KMS-11 (cell line): ENCODE data around the gene TRABD2B.

Source experiments
- H2AFZ ChIP-seq: fragments of 200-600 bp; sonication (generic); 2 replicates; pipeline ENCODE4 v1.6.1; 2016; ENCODE audit warnings: antibody characterized with exemption, mixed run types, low read depth
- H3K27ac ChIP-seq: fragments of 200-600 bp; sonication (generic); 2 replicates; pipeline ENCODE4 v1.6.1; 2016; ENCODE audit warnings: mild to moderate bottlenecking, mixed run types
- H3K27me3 ChIP-seq: fragments of 200-600 bp; sonication (generic); 2 replicates; pipeline ENCODE4 v1.6.1; 2017; ENCODE audit warnings: mild to moderate bottlenecking, low read depth, mixed run types, moderate library complexity; ENCODE audit not compliant: insufficient read depth
- H3K36me3 ChIP-seq: fragments of 200-600 bp; sonication (generic); 2 replicates; pipeline ENCODE4 v1.6.1; 2017; ENCODE audit warnings: mild to moderate bottlenecking, mixed run types; ENCODE audit not compliant: insufficient read depth
- H3K4me1 ChIP-seq: fragments of 200-600 bp; sonication (generic); 2 replicates; pipeline ENCODE4 v1.6.1; 2016; ENCODE audit warnings: mild to moderate bottlenecking, low read depth, mixed run types; ENCODE audit not compliant: poor library complexity, severe bottlenecking
- H3K4me2 ChIP-seq: fragments of 200-600 bp; sonication (generic); 2 replicates; pipeline ENCODE4 v1.7.0; 2016; ENCODE audit warnings: mild to moderate bottlenecking, mixed run types
- H3K4me3 ChIP-seq: fragments of 200-600 bp; sonication (generic); IDR thresholded peaks from 2 replicates; pipeline ENCODE4 v1.6.1; 2017; ENCODE audit warnings: low read depth, low read length, mixed read lengths; ENCODE audit not compliant: insufficient read depth
- H3K79me2 ChIP-seq: fragments of 200-600 bp; sonication (generic); 2 replicates; pipeline ENCODE4 v1.6.1; 2016; ENCODE audit warnings: low read depth, mixed run types; ENCODE audit not compliant: insufficient read depth
- H3K9ac ChIP-seq: fragments of 200-600 bp; sonication (generic); 2 replicates; pipeline ENCODE4 v1.6.1; 2016; ENCODE audit warnings: mild to moderate bottlenecking, mixed run types
- H4K20me1 ChIP-seq: fragments of 200-600 bp; sonication (generic); 2 replicates; pipeline ENCODE4 v1.6.1; 2016; ENCODE audit warnings: mild to moderate bottlenecking, mixed run types; ENCODE audit not compliant: insufficient read depth
- TF ChIP-seq, protein P1 (sequence below): fragments of 200-600 bp; sonication (generic); conservative IDR thresholded peaks from 2 replicates; pipeline ENCODE4 v1.6.1; 2017; ENCODE audit warnings: low read depth, mild to moderate bottlenecking, antibody characterized with exemption, low read length, moderate library complexity, mixed read lengths

TRABD2B gene

DNA sequence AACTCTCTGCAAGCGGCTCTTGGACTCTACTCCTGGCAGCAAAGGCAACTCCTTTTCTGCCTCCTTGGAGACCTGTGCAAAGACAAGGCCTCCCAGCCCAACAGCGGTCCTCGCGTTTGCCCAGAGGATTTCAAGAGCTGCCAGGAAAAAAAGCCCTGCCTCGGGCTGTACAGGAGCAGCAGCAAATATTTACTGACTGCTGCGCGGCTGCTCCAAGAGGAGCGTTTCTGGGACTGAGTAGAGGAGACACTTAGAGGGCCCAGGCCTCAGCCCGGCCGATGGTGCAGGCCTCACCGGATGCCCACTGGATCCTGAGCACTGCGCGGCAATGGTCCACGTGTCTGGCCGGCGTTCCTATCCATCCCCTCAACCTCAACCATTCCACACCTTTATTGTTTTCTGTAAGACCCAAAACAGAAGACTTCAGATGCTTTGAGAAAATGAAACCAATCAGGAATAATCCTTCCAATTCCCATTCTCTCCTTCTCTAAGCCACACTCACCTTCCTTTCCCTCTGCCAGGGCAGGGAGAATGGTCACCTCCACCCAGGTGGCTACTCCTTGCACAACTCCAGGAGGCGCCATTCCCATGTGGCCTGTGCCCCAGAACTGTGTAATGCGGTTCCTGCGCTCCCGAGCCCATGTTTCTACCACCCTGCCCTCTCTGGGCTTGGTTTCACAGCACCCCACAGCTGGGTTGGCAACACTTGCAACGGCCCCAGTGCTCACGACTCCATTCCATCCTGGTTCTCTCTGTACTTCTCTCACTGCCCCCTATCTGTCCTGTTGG, 215.8 kb downstream of the TRABD2B start:
- Histone ChIP-seq H4K20me1 (no peaks in the 10 kb centered on the region), H3K27me3 (no peaks in the 10 kb centered on the region), H3K79me2 (no peaks in the 10 kb centered on the region), H3K4me2 (no peak overlapping the region), H3K4me3 (no peak overlapping the region), H3K27ac (no peak overlapping the region), H3K36me3 (no peaks in the 10 kb centered on the region), H3K4me1 (no peaks in the 10 kb centered on the region), H2AFZ (no peak overlapping the region), H3K9ac (no peak overlapping the region)
- TF ChIP-seq, protein P1, sequence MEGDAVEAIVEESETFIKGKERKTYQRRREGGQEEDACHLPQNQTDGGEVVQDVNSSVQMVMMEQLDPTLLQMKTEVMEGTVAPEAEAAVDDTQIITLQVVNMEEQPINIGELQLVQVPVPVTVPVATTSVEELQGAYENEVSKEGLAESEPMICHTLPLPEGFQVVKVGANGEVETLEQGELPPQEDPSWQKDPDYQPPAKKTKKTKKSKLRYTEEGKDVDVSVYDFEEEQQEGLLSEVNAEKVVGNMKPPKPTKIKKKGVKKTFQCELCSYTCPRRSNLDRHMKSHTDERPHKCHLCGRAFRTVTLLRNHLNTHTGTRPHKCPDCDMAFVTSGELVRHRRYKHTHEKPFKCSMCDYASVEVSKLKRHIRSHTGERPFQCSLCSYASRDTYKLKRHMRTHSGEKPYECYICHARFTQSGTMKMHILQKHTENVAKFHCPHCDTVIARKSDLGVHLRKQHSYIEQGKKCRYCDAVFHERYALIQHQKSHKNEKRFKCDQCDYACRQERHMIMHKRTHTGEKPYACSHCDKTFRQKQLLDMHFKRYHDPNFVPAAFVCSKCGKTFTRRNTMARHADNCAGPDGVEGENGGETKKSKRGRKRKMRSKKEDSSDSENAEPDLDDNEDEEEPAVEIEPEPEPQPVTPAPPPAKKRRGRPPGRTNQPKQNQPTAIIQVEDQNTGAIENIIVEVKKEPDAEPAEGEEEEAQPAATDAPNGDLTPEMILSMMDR, result no peak

DNA sequence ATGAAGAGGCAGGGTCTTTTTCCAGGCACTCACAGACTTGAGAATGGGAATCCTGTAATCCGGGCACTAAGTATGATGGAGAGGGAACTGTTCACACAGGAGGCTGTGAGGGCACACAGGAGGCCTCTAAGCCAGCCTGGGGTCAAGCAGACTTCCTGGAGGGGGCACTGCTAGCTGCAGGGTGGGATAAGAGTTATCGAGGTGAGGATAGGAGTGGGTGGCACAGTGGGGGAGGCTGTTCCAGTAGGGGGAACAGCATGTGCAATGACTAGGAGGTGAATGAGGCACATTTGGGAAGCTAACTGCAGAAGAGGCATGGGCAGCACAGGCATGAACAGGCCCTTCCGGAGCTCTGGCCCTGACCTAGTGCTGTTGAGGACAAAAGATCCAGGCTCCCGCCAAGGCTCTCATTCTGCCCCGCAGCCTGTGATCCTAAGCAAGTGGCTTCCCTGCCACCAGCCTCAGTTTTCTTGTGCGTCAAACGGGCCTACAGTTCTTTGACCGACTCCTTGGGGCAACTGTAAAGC, 216.7 kb downstream of the TRABD2B start:
- Histone ChIP-seq H3K36me3 (no peaks in the 10 kb centered on the region), H4K20me1 (no peaks in the 10 kb centered on the region), H3K79me2 (no peaks in the 10 kb centered on the region), H3K4me1 (no peaks in the 10 kb centered on the region), H3K27ac (no peak overlapping the region), H3K27me3 (no peaks in the 10 kb centered on the region), H3K4me2 (no peak overlapping the region), H2AFZ (no peak overlapping the region), H3K9ac (no peak overlapping the region), H3K4me3 (no peak overlapping the region)
- TF ChIP-seq, protein P1, result no peak

DNA sequence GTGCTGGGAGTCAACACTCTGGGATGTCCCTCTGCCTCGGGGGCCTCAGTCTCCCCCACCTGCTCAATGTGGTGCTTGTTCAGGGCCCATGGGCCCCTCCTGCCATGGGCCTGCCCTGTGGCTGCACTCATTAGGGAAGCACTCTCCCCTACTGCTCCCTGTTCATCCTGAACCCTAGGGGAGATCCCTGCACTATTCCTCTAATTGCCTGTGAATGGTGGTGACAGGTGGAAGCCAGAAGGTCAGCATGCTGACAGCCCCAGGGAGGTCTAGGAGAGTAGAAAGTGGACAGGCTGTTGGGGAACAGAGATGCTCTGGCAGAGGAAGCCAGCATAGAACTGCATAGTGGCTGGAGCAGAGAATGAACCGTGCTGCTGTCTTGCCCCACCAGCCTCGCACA, 217.6 kb downstream of the TRABD2B start:
- Histone ChIP-seq H3K4me3 (no peak overlapping the region), H4K20me1 (no peaks in the 10 kb centered on the region), H3K27me3 (no peaks in the 10 kb centered on the region), H2AFZ (no peak overlapping the region), H3K4me2 (no peak overlapping the region), H3K4me1 (no peaks in the 10 kb centered on the region), H3K9ac (no peak overlapping the region), H3K79me2 (no peaks in the 10 kb centered on the region), H3K36me3 (no peaks in the 10 kb centered on the region), H3K27ac (no peak overlapping the region)
- TF ChIP-seq, protein P1, result no peak

DNA sequence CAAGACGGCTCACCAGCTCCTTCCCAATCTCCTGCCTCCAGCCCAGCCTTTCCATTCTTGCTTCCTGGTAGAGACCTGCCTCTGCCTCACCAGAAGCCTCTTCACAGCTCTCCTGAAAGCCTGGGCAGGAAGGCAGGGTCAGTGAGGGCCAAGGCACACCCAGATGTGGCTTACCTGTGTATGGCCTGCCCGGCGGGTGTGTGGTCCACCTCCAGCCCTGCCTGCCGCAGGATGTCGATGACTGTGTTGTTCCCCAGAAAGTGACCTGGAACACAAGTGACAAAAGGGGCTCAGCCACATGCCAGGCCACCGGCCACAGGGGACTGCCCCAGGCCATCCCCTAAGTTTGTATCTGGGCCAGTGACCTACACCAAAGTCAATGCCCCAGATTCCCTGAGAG, 218.9 kb downstream of the TRABD2B start:
- H3K4me3 ChIP-seq, result no peak overlapping the region
- H3K4me2 ChIP-seq, result no peak overlapping the region
- no peak overlapping the region for H3K9ac ChIP-seq
- no peaks in the 10 kb centered on the region for H4K20me1 ChIP-seq
- no peak overlapping the region for H3K27ac ChIP-seq
- TF ChIP-seq, protein P1, result no peak
- no peaks in the 10 kb centered on the region for H3K36me3 ChIP-seq
- H3K4me1 ChIP-seq, result no peaks in the 10 kb centered on the region
- no peak overlapping the region for H2AFZ ChIP-seq
- no peaks in the 10 kb centered on the region for H3K27me3 ChIP-seq
- H3K79me2 ChIP-seq, result no peaks in the 10 kb centered on the region
